IMR-90 (cell line): ENCODE results near the gene ATG7. TPM values are rescaled to one million over a fixed set of nuclear protein-coding genes. Genes with fewer than 3 reads are reported as not detected.

ENCODE experiments used
- ATAC-seq: fragments of 200-7000 bp; cut with Tn5 transposase; 2 replicates; pipeline ENCODE4 v1.9.1; 2020; ENCODE audit warnings: low read depth, mild to moderate bottlenecking, moderate library complexity
- BruUV-seq: library from RNA; stranded (reverse); fragments of 400-500 nt; replicated peaks from 2 replicates; lab custom pipeline; 2021; lab: Mats Ljungman, UMichigan
- CTCF ChIA-PET: fragments of 300-600 bp; formaldehyde crosslinking; extraction: SDS; loops from one replicate; lab custom pipeline; 2021; ENCODE audit warnings: antibody characterized with exemption; lab: Yijun Ruan, JAX
- POLR2A ChIA-PET: fragments of 300-600 bp; sonication (Branson Sonifier 250); formaldehyde crosslinking; loops from one replicate; lab custom pipeline; 2022; ENCODE audit warnings: antibody characterized with exemption; ENCODE audit not compliant: unreplicated experiment; lab: Charles Lee
- DNase-seq: peaks from one replicate; pipeline ENCODE4 v3.0.0; 2013
- H2AFZ ChIP-seq: replicated peaks from 2 replicates; pipeline ENCODE3; 2013; ENCODE audit warnings: low read length, mild to moderate bottlenecking; ENCODE audit not compliant: poor library complexity
- H2AK5ac ChIP-seq: 2 replicates; pipeline ENCODE4 v1.6.1; 2013; ENCODE audit warnings: low read depth, low read length, inconsistent platforms
- H2AK9ac ChIP-seq: replicated peaks from 2 replicates; pipeline ENCODE3; 2013; ENCODE audit warnings: mild to moderate bottlenecking, low read depth, low read length, moderate library complexity; ENCODE audit not compliant: poor library complexity
- H2BK120ac ChIP-seq: 2 replicates; pipeline ENCODE4 v1.6.1; 2013; ENCODE audit warnings: low read depth, low read length, inconsistent platforms
- H2BK15ac ChIP-seq: 3 replicates; pipeline ENCODE4 v1.6.1; 2013; ENCODE audit warnings: low read depth, low read length, inconsistent platforms
- H2BK20ac ChIP-seq: 2 replicates; pipeline ENCODE4 v1.6.1; 2013; ENCODE audit warnings: low read depth, mild to moderate bottlenecking, inconsistent platforms, low read length, moderate library complexity
- H2BK5ac ChIP-seq: 2 replicates; pipeline ENCODE4 v1.6.1; 2013; ENCODE audit warnings: mild to moderate bottlenecking, low read depth, low read length, inconsistent platforms; ENCODE audit not compliant: poor library complexity, severe bottlenecking
- H3K14ac ChIP-seq: replicated peaks from 2 replicates; pipeline ENCODE4 v1.6.1; 2013; ENCODE audit warnings: low read depth, low read length, inconsistent platforms
- H3K18ac ChIP-seq: 2 replicates; pipeline ENCODE4 v1.6.1; 2013; ENCODE audit warnings: low read depth, low read length, control low read depth
- H3K23ac ChIP-seq: 2 replicates; pipeline ENCODE4 v1.6.1; 2013; ENCODE audit warnings: low read depth, low read length, inconsistent platforms
- H3K27ac ChIP-seq: 2 replicates; pipeline ENCODE4 v1.5.1; 2013; ENCODE audit warnings: mild to moderate bottlenecking, control low read depth, low read length; ENCODE audit not compliant: insufficient read depth
- H3K27me3 ChIP-seq: 2 replicates; pipeline ENCODE4 v1.6.1; 2013; ENCODE audit warnings: low read length; ENCODE audit not compliant: control insufficient read depth, insufficient read depth
- H3K36me3 ChIP-seq: 2 replicates; pipeline ENCODE4 v1.6.1; 2013; ENCODE audit warnings: low read length, mixed read lengths; ENCODE audit not compliant: control insufficient read depth, insufficient read depth
- H3K4ac ChIP-seq: 2 replicates; pipeline ENCODE4 v1.6.1; 2013; ENCODE audit warnings: low read depth, low read length, inconsistent platforms
- H3K4me1 ChIP-seq: 2 replicates; pipeline ENCODE4 v1.6.1; 2013; ENCODE audit warnings: low read length, mixed read lengths; ENCODE audit not compliant: control insufficient read depth, insufficient read depth
- H3K4me2 ChIP-seq: 2 replicates; pipeline ENCODE4 v1.6.1; 2013; ENCODE audit warnings: low read depth, mild to moderate bottlenecking, control low read depth, low read length, moderate library complexity
- H3K4me3 ChIP-seq: 2 replicates; pipeline ENCODE4 v1.5.1; 2013; ENCODE audit warnings: low read depth, mild to moderate bottlenecking, control low read depth, low read length, moderate library complexity; ENCODE audit not compliant: insufficient read depth
- H3K56ac ChIP-seq: 2 replicates; pipeline ENCODE4 v1.6.1; 2013; ENCODE audit warnings: low read length, inconsistent platforms; ENCODE audit not compliant: insufficient read depth; ENCODE audit errors: extremely low read depth
- H3K79me1 ChIP-seq, 2 experiments: 2 replicates each; pipeline ENCODE4 v1.6.1; 2013; ENCODE audit warnings: low read length in 2 of 2, inconsistent platforms in 1 of 2, low read depth in 1 of 2
- H3K9ac ChIP-seq: 2 replicates; pipeline ENCODE4 v1.6.1; 2013; ENCODE audit warnings: low read depth, low read length, control low read depth
- H3K9me1 ChIP-seq: 2 replicates; pipeline ENCODE4 v1.6.1; 2013; ENCODE audit warnings: low read length, inconsistent platforms; ENCODE audit not compliant: insufficient read depth
- H3K9me3 ChIP-seq: 2 replicates; pipeline ENCODE4 v1.6.1; 2013; ENCODE audit warnings: low read length; ENCODE audit not compliant: control insufficient read depth, insufficient read depth
- H4K20me1 ChIP-seq: 2 replicates; pipeline ENCODE4 v1.6.1; 2013; ENCODE audit warnings: low read length, inconsistent platforms; ENCODE audit not compliant: insufficient read depth
- H4K5ac ChIP-seq: 2 replicates; pipeline ENCODE4 v1.6.1; 2013; ENCODE audit warnings: mild to moderate bottlenecking, low read depth, low read length, control low read depth
- H4K8ac ChIP-seq, 2 experiments: 2 replicates each; pipeline ENCODE4 v1.6.1; 2013; ENCODE audit warnings: low read depth in 2 of 2, low read length in 2 of 2, control low read depth in 1 of 2, inconsistent platforms in 1 of 2
- H4K91ac ChIP-seq: 2 replicates; pipeline ENCODE4 v1.6.1; 2013; ENCODE audit warnings: low read depth, low read length, inconsistent platforms; ENCODE audit not compliant: insufficient read depth
- BHLHE40 ChIP-seq: fragments of 150-350 bp; IDR thresholded peaks from 2 replicates; pipeline ENCODE4 v1.6.1; 2016; ENCODE audit warnings: mild to moderate bottlenecking, low read depth, low read length
- CEBPB ChIP-seq: IDR thresholded peaks from 2 replicates; pipeline ENCODE4 v1.6.1; 2012; ENCODE audit warnings: low read depth, low read length, improper control_type of control experiment
- ELK1 ChIP-seq: fragments of 150-350 bp; IDR thresholded peaks from 2 replicates; pipeline ENCODE4 v1.6.1; 2016; ENCODE audit warnings: low read depth, mild to moderate bottlenecking, low read length, moderate library complexity, borderline replicate concordance
- FOS ChIP-seq: fragments of 150-350 bp; IDR thresholded peaks from 2 replicates; pipeline ENCODE4 v1.6.1; 2016; ENCODE audit warnings: low read depth, low read length
- MAFK ChIP-seq: IDR thresholded peaks from 2 replicates; pipeline ENCODE4 v1.6.1; 2012; ENCODE audit warnings: low read depth, low read length, improper control_type of control experiment
- MAZ ChIP-seq: IDR thresholded peaks from 2 replicates; pipeline ENCODE4 v1.6.1; 2012; ENCODE audit warnings: low read depth, mild to moderate bottlenecking, low read length, improper control_type of control experiment, moderate library complexity, borderline replicate concordance
- NFE2L2 ChIP-seq: fragments of 150-350 bp; IDR thresholded peaks from 2 replicates; pipeline ENCODE4 v1.6.1; 2016; ENCODE audit warnings: low read depth, mild to moderate bottlenecking, low read length
- POLR2A ChIP-seq: IDR thresholded peaks from 2 replicates; pipeline ENCODE4 v1.6.1; 2012; ENCODE audit warnings: mild to moderate bottlenecking, low read depth, low read length
- RAD21 ChIP-seq: IDR thresholded peaks from 2 replicates; pipeline ENCODE4 v1.6.1; 2012; ENCODE audit warnings: low read length, improper control_type of control experiment
- RCOR1 ChIP-seq: IDR thresholded peaks from 2 replicates; pipeline ENCODE4 v1.6.1; 2012; ENCODE audit warnings: mild to moderate bottlenecking, low read length, improper control_type of control experiment; ENCODE audit not compliant: insufficient replicate concordance
- RFX5 ChIP-seq: IDR thresholded peaks from 2 replicates; pipeline ENCODE4 v1.8.0; 2012; ENCODE audit warnings: low read depth, mild to moderate bottlenecking, low read length, moderate library complexity
- SMC3 ChIP-seq: fragments of 150-350 bp; IDR thresholded peaks from 2 replicates; pipeline ENCODE4 v1.6.1; 2016; ENCODE audit warnings: low read depth, mild to moderate bottlenecking, antibody characterized with exemption, low read length, moderate library complexity
- WGBS, 2 experiments: methylation state at CpG; one replicate each; pipeline versions ENCODE4 v1.1.5 to v1.1.7; 2013; ENCODE audit warnings: missing lambda C conversion rate in 2 of 2; ENCODE audit not compliant: insufficient read length in 1 of 2; ENCODE audit errors: extremely low coverage in 2 of 2; 5-methylcytosine and 5-hydroxymethylcytosine counted together
- dilution Hi-C: fragments of 300-500 bp; cut with HindIII; formaldehyde crosslinking; loops from one replicate; pipeline ENCODE4 v1.14.3; 2018; ENCODE audit warnings: low sequenced_read_pairs; ENCODE audit not compliant: unreplicated experiment
- in situ Hi-C: fragments of 300-500 bp; cut with MboI; formaldehyde crosslinking; loops from 3 replicates; pipeline ENCODE4 v1.14.3; 2019; ENCODE audit warnings: low sequenced_read_pairs, inconsistent platforms, mixed read lengths
- intact Hi-C: fragments of 100-400 bp; cut with micrococcal nuclease; formaldehyde crosslinking; loops from 2 replicates; pipeline ENCODE4 v1.10.0; 2022
- polyA plus RNA-seq, 3 experiments: library from polyadenylated mRNA; depleted of rRNA; stranded (reverse); fragments of >200 nt; gene quantifications; 2 replicates each; pipeline ENCODE4 v1.2.3, GENCODE V29; 2012; ENCODE audit warnings: low replicate concordance in 1 of 3
- total RNA-seq: library from RNA; depleted of rRNA; stranded (reverse); fragments of >200 nt; gene quantifications from 2 replicates; pipeline ENCODE4 v1.2.3, GENCODE V29; 2012

The ATG7 gene
- total and polyA plus RNA-seq, 2 of the 4 experiments (the other 2 are of a cell fraction) = 15.6 to 51.4 TPM

GRCh38 chr3:11290743-11291680 lies 18.8 kb downstream of the ATG7 start:
- DNase-seq (peak; percentile 84), ATAC-seq (peak; percentile 21)
- Histone ChIP-seq H3K9ac (peak overlapping the region; percentile 2; the same call in 1 of the 2 replicates), H4K91ac (peak overlapping the region; percentile 87), H3K4me3 (no peak overlapping the region), H3K27me3 (no peaks in the 10 kb centered on the region), H3K18ac (peak overlapping the region; percentile 81), H3K4ac (peak overlapping the region; percentile 76), H2AK5ac (peak overlapping the region; percentile 40; the same call in 1 of the 2 replicates), H3K36me3 (no peaks in the 10 kb centered on the region), H4K20me1 (no peaks in the 10 kb centered on the region; the same call in 1 of the 2 replicates), H3K14ac (peak overlapping the region; percentile 78), H3K4me1 (peaks cover 26% of the 10 kb centered on the region), H4K8ac (peak overlapping the region; percentile 56 to 79), H2AFZ (no peak overlapping the region), H2BK20ac (peak overlapping the region; percentile 75), H2BK120ac (peak overlapping the region; percentile 95), H4K5ac (peak overlapping the region; percentile 43; the same call in 1 of the 2 replicates), H3K27ac (peak overlapping the region; percentile 50; the same call in 1 of the 2 replicates), H3K79me1 (peaks cover 35 to 54% of the 10 kb centered on the region in 2 experiments), H2BK5ac (peak overlapping the region; percentile 99), H3K4me2 (peak overlapping the region; percentile 42; the same call in 1 of the 2 replicates), H2BK15ac (peak overlapping the region; percentile 70; the same call in 1 of the 3 replicates), H3K9me3 (no peaks in the 10 kb centered on the region), H3K9me1 (peaks cover 25% of the 10 kb centered on the region), H3K56ac (peak overlapping the region; percentile 61; the same call in 1 of the 2 replicates), H2AK9ac (peak overlapping the region; percentile 18), H3K23ac (peak overlapping the region; percentile 72)
- WGBS, 2 experiments = no CpG with 5 or more reads among the region's 11 CpGs
- CTCF ChIA-PET = interaction anchor here (0.5 to 1.2 kb wide), 5 partner anchors 8 to 231 kb away, joined by 3 to 7 read pairs (median 3); no protein-coding TSS in a partner anchor
- intact Hi-C loops (loop anchor here (2.0 kb wide), 1 partner anchor 22 kb away; no protein-coding TSS in a partner anchor), dilution Hi-C loops (no loop called here), in situ Hi-C loops (no loop called here)
- BruUV-seq = no TSS peak
- POLR2A ChIA-PET = no interaction called here
- TF ChIP-seq MAFK (no peak), POLR2A (no peak), ELK1 (no peak), RFX5 (no peak), FOS (peak; percentile 43; the same call in 1 of the 2 replicates), MAZ (no peak), SMC3 (no peak), CEBPB (no peak), RAD21 (no peak), RCOR1 (peak; percentile 11), NFE2L2 (peak; percentile 52; the same call in 1 of the 2 replicates), BHLHE40 (no peak)
